NCI-H1092 treated with DMSO at 0.1 percent for 48 hours (cell line): Measurements from ENCODE around the gene FANCD2.
A peak's percentile ranks its signal among the peaks of the same experiment; 100 is the strongest.
"Not testable (repeated sequence)": the region's sequence is repeated elsewhere in the genome, so short reads cannot be mapped to it uniquely, and the experiment has no call there.

Experiments used
- DNase-seq: peaks from one replicate; lab custom pipeline; 2025; lab: John Stamatoyannopoulos, UW

FANCD2 gene

GRCh38 chr3:10026084-10026890 is at the start of gene FANCD2:
FANCD2 (plus strand) TSS chr3:10026437; CDS start chr3:10028658, 2,221 bp downstream.
- DNase-seq, result peak; percentile 51

GRCh38 chr3:9976721-9977709 is 49.2 kb upstream of the FANCD2 start:
- peak; percentile 33 for DNase-seq

GRCh38 chr3:9978710-9979305 is 47.4 kb upstream of the FANCD2 start:
- DNase-seq, result no peak

GRCh38 chr3:9980251-9980650 is 46.0 kb upstream of the FANCD2 start:
- DNase-seq, result no peak

- DNase-seq, result no peak
Measured at GRCh38 chr3:9986230-9986725, 40.0 kb upstream of the FANCD2 start.

- no peak for DNase-seq
Measured at GRCh38 chr3:9994086-9994844, 32.0 kb upstream of the FANCD2 start.

GRCh38 chr3:10000686-10001085 is 25.6 kb upstream of the FANCD2 start:
- no peak for DNase-seq

- DNase-seq, result no peak
Measured at GRCh38 chr3:10002951-10003350, 23.3 kb upstream of the FANCD2 start.

GRCh38 chr3:10004506-10004905 is 21.7 kb upstream of the FANCD2 start:
- no peak for DNase-seq

GRCh38 chr3:10004960-10005564 is 21.2 kb upstream of the FANCD2 start:
- DNase-seq, result no peak

GRCh38 chr3:10006048-10006761 is 20.0 kb upstream of the FANCD2 start:
- DNase-seq, result no peak

- DNase-seq, result no peak
Measured at GRCh38 chr3:10006762-10007090, 19.5 kb upstream of the FANCD2 start.

GRCh38 chr3:10007126-10007782 is 19.0 kb upstream of the FANCD2 start:
- DNase-seq, result no peak

GRCh38 chr3:10008216-10008587 is 18.0 kb upstream of the FANCD2 start:
- not testable (repeated sequence) for DNase-seq

GRCh38 chr3:10008588-10009344 is 17.5 kb upstream of the FANCD2 start:
- DNase-seq, result peak; percentile 32

GRCh38 chr3:10010421-10010877 is 15.8 kb upstream of the FANCD2 start:
- no peak for DNase-seq

GRCh38 chr3:10010878-10011465 is 15.3 kb upstream of the FANCD2 start:
- peak; percentile 73 for DNase-seq

- no peak for DNase-seq
Measured at GRCh38 chr3:10011631-10012030, 14.6 kb upstream of the FANCD2 start.

- DNase-seq, result no peak
Measured at GRCh38 chr3:10012106-10012505, 14.1 kb upstream of the FANCD2 start.
